GM18502 (cell line): ENCODE data around the gene PIGQ.
A peak's percentile ranks its signal among the peaks of the same experiment; 100 is the strongest.

Experiments used
- ATAC-seq: cut with Tn5 transposase; IDR thresholded peaks from one replicate; pipeline ENCODE4 v1.9.1; 2021; ENCODE audit warnings: mild to moderate bottlenecking; ENCODE audit not compliant: unreplicated experiment, poor library complexity

The PIGQ gene

DNA sequence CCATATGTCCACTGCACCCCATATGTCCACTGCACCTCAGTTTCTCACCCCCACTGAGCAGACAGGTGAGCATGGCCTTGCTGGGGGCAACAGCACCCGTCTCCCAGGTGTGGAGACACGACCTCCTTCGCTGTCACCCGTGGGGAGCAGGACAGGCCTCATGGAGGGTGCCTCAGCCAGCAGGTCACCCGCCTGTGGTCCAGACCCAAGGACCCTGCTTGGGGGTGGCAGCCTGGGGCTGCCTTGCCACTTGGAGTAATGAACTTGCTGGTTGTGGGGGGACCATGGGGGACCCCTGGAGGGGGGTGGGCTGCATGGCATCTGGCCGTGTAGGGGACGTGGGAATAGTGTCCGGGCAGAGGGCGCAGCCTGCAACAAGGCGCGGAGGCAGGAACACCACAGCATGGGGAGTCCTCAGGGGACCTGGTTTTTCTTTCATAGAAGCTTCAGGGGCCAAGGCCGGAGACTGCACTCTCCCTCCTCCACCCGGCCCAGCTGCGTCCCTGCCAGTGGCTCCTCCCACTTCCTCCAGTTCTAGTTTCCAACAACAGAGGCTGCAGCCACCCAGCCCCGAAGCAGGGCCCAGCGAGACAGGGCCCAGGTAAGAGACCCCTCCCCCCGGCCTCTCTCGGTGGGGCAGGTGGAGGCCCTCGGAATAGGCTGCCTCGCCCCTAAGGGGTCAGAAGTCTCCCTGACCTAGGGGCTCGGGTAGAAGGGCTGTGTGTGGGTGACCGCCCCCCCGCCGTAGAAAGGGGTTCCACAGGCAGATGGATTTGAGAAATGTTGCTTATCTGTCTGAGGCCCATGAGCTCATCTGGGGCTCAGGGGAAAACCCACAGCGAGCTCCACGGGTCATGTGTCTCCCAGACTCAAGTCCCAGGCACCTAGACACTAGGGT, 3.0 kb upstream of the PIGQ start, which contains the start of gene NHLRC4:
TSS of gene NHLRC4 (plus strand) at position 531 of the 898 bp plus-strand sequence. CDS start 1,043 bp downstream, outside the sequence.
- peak; percentile 58 for ATAC-seq

DNA sequence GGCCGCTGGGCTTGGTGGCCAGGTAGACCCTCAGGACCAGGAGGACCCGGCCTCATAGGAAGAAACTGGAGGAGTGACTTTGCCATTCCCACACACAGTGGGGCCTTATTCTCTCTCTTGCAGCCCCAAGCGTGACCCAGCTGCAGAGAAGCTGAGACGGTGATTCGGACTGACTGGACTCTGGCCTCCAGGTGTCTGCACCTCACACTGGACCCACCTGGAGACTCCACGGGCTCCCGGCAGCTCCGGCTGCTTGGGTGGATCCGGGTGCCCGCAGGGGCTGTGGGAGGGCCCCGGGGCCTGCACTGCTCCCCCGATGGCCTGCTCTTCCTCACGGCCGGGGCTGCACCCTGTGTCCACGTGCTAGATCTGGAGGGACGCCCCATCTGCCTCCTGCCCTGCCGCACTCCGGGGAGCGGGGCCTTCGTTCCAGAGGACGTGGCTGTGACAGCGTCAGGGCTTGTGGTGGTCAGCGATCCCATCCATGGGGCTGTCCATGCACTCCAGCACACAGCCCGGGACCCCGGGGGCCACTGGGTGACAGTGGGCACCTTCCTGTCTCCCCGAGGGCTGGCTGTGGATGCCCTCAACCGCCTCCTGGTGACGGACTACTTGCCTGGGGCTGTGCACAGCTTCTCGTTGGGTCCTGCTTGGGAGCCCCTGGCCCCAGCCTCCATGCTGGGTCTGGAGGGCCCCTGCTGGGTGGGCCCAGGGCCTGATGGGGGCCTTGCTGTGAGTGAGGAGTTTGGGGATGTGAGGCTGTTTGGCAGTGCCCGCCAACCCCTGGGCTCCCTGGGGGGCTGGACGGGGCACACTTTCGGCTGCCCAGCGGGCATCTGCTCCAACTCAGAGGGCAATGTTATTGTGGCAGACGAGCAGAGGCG, 2.2 kb upstream of the PIGQ start:
- no peak for ATAC-seq

DNA sequence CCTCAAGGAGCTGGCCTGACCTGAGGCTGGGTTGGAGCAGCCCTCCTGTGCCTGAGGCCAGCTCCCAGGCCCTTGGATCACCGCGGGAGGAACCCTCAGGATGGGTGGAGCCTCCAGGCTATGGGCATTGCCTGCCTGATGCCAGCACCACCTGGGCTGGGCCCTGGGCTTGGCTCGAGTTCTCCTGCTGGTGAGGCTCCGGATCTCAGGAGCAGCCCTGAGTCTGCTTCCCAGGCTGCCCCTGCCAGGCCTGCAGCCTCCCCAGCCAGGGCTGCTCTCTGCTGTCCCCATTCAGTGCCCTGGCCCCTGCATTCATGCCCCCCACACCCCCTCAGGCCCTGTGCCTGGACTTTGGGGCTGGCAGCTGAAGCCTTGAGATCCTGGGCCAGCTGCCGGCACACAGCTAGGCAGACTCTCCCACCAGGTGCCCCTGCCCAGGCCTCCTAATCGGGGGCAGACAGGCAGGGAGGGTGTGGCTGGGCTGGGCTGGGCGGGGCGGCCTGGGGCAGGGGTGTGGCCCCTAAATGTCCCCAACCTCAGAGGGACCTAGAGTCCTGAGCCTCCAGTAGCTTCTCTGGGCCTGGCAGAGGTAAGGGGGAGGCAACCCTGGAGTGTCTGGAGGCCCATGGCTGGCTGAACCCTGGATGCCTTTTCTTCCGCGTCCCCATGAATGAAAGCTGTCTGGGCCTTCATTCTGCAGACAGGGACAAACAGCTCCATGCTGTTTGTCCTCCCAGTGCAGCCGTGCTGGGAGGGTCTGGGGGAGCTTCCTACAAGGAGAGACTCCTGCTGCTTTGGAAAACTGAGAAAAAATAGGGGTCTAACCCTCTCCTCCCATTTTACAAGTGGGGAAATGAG, 1.1 kb upstream of the PIGQ start:
- no peak for ATAC-seq

DNA sequence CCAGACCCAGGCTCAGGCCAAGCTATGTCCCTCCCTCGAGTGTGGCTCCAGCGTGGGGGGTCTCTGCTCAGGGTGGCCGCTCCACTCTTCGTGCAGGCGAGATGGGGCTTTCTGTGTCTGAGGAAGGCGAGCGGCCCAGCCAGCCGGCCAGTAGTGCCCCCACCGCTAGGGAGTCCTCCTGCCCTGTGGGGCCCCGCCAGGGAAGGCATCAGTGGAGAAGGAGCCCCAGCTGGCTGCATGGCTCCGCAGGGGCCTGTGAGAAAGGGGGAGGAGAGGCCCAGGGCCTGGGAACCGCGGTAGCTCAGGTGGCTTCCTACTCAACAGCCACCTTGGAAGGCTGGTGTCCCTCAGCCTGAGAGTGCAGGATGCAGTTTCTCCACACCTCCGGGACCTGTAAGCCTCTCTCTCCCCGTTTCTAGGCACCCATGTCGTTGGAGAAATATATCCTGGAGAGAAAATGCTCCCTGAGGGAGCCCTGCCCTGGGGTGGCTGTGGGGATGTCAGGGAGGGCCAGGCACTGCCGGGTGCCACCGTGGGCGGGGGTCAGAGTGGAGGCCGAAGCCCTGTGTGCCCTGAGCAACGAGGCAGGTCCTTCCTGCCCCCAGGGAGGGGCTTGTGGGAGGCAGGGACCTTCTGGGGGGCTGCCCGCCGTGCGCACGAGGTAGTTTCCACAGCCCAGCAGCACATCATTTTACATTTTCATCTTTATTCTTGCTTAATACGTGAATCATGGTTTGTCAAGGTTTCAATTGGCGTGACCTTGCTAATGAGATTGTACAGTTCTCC, 3.3 kb downstream of the PIGQ start:
- ATAC-seq: no peak

DNA sequence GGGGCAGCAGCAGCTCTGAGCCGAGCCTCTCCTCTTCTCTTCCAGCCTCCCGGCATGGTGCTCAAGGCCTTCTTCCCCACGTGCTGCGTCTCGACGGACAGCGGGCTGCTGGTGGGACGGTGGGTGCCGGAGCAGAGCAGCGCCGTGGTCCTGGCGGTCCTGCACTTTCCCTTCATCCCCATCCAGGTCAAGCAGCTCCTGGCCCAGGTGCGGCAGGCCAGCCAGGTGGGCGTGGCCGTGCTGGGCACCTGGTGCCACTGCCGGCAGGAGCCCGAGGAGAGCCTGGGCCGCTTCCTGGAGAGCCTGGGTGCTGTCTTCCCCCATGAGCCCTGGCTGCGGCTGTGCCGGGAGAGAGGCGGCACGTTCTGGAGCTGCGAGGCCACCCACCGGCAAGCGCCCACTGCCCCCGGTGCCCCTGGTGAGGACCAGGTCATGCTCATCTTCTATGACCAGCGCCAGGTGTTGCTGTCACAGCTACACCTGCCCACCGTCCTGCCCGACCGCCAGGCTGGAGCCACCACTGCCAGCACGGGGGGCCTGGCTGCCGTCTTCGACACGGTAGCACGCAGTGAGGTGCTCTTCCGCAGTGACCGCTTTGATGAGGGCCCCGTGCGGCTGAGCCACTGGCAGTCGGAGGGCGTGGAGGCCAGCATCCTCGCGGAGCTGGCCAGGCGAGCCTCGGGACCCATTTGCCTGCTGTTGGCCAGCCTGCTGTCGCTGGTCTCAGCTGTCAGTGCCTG, 4.4 kb downstream of the PIGQ start:
- no peak for ATAC-seq

DNA sequence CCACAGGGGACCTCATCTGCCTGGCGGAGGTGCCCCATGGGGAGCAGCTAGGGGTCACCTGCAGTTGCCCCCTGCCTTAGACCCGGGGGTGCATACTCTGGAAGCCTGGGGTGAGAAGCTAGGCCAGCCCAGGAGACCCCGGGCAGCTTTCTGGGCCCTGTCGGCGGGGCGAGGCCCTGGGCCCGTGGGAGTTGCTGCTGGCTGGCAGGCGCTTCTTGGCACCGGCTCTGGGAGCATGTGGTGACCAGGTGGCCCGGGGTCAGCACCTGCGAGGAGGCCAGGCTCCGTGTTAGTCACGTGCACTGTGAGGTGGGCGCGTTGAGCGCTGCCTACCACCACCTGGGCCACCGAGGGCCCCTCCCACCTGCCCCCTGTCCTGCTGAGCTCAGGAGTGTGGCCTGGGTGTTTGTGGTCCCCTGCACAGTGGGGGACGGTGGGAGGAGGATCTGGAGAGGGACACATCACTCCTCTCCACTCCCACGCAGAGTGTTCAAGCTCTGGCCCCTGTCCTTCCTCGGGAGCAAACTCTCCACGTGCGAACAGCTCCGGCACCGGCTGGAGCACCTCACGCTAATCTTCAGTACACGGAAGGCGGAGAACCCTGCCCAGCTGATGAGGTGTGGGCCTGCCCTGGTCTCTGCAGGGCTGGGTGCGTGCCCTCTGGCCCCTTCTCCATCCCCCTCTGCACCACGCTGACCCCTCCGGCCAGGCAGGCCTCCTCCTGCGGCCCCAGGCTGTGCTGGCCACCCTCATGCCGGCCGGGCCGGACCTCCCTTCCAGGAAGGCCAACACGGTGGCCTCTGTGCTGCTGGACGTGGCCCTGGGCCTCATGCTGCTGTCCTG, 5.8 kb downstream of the PIGQ start:
- no peak for ATAC-seq

DNA sequence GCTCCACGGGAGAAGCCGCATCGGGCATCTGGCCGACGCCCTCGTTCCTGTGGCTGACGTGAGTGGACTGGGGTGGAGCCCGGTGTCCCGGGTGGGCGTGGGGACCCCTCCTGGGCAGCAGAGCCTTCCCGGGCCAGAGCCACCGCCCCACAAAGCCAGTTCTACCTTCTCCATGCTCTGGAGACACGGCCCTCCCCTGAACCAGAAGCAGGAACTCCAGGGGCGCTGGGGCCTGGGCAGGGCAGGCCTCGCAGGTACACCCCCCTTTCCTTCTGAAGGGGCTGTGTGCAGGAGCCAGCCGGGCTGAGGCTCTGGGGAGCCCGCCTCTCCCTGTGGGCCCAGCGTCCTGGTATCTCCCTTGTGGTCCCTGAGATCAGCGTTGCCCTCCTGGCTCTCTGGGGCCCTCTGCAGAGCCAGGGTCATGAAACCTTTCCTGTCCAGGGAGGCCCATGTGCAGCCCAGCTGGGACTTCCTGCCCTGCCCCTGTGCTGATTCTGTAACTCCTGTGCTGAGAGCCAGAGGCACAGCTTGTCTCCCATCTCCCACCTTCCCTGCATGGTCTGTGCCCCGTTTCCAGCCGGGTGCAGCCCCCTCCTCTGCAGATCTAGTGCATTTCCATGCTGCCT, 6.5 kb downstream of the PIGQ start:
- ATAC-seq: no peak

DNA sequence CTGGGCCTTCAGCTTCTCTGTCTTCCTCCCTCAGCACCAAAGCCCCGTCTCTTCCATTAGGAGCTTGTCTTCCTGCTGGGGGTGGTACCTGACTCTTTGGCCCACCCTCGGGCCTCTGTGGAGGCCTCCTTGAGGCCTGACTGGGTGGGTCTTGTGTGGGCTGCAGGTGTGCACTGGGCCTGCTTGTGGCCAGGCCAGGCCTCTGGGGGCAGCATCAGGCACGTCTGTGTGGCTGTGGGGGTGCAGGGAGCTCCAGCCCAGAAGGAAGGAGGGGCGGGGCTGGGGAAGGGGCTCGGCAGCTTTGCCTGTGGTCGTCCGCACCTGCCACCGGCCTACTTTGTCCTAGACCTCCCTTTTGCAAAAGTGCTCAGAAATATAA, 7.0 kb downstream of the PIGQ start:
- no peak for ATAC-seq

DNA sequence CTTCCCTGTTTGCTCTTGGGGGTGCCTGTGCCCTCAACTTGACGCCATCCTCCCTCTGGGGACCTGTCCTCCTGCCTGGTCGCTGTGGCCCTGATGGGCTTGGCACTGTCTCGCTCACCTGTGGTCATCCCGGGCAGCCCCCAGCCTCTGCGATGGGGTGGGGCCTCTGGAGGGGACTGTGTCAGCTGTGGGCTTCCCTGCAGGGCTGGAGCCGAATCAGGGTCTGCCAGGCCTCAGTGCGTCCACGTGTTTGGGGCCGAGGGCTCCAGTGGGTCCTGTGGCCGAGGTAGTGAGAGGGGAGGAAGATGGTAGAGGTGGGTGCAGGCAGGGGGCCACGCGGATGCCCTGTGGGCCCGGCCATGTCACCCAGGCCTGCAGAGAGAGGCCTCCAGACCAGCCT, 8.0 kb downstream of the PIGQ start:
- no peak for ATAC-seq

DNA sequence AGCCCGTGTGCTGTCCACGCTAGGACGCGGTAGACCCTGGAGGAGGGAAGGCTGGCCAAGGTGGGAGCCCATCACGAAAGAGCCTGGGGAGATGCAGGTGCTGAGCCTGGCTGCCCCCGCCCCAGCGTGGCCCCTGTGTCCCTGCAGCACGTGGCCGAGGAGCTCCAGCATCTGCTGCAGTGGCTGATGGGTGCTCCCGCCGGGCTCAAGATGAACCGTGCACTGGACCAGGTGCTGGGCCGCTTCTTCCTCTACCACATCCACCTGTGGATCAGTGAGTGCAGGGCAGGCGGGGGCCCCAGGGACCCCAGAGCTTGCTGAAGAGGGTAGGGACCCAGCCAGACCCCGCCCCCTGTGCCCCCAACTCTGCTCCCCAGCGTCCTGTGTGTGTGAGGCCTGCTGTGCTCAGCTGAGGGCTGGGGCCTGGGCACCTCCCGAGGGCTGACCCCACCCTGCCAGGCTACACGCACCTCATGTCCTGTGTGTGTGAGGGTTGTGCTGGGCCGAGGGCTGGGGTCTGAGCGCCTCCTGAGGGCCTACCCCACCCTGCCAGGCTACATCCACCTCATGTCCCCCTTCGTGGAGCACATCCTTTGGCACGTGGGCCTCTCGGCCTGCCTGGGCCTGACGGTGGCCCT, 8.6 kb downstream of the PIGQ start:
- no peak for ATAC-seq

DNA sequence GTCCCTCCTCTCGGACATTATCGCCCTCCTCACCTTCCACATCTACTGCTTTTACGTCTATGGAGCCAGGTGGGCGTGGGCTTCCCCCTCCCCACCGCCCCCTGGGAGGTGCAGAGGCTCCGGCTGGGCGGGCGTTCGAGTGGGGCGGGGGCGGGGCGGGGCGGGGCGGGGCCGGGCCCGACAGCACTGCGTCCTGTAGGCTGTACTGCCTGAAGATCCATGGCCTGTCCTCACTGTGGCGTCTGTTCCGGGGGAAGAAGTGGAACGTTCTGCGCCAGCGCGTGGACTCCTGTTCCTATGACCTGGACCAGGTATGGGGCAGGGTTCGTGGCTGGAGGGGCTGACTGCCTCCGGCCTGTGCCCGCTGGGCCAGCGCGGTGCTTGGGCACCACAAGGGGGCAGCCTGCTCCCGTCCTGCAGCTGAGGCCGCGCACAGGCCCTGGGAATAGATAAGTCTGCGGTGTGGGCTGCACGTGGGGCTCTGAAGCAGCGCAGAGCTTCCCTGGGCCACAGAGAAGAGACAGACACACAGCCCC, 9.2 kb downstream of the PIGQ start:
- ATAC-seq: no peak

DNA sequence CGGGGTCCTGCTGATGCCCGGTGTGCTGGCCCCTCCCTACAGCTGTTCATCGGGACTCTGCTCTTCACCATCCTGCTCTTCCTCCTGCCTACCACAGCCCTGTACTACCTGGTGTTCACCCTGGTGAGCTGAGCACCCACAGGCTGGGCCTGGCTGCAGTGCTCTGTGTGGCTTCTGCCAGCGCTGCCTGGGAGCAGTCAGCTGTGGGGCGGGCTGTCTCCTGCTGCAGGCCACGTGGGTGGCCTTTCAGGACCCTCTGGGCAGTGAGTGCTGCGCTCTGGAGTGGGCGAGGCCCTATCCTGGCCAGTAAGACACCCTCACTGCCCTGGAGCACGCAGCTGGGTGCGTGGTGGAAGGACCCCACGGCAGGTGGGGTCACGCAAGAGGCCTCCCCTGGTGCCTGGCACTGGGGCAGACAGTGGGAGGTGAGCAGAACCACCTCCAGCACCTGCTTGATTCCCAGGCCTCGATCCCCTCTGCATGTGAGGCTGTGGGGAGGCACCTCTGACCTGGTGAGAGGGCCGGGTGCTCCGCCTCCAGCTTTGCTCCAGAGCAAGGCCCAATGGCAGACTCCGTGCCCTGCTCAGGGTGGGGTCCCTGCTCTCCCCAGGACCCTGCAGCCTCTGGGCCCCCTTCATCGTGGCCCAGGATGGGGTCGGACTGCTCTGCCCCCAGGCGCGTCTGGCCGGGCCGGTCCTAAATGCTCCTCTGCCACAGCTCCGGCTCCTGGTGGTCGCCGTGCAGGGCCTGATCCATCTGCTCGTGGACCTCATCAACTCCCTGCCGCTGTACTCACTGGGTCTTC, 10.6 kb downstream of the PIGQ start:
- ATAC-seq: no peak

DNA sequence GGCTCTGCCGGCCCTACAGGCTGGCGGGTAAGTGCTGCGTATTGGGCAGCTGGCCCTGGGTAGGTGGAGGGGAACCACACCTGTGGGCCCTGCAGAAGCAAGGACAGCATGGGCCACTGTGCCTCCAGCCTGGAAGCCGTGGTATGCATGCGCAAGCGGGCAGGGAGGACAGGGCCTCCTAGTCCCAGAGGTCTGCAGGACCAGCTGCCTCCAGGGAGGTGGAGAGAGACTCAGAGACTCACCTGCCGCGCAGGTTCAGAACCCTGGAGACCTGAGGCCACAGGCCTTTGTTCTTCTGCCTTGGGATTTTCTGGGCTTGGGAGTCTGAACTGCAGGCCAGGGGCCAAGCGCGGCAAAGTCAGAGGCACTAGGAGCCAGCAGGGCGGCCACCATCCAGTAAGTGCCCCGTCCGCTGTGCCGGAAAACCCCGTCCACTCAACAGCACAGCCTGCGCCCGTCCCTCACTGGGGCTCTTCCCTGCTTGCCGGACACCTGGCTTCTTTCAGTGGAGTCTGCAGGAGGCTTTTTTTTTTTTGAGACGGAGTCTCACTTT, 11.3 kb downstream of the PIGQ start:
- ATAC-seq: no peak

DNA sequence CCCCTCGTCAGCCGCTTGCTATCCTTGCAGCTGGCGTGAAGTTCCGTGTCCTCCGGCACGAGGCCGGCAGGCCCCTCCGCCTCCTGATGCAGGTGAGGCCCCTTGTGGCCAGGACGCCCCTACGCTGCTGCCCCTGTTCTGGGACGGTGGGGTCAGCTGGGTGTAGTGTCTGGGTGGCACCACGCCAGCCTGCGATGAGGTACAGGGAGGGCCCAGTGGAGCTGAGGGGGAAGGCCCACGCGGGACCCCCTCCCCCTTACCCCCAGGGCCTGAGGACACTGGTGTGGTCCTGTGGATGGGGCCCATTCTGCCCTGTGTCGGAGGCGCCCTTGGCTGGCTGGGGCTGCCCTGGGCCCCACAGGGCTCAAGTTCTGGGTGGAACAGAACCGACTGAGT, 12.4 kb downstream of the PIGQ start:
- no peak for ATAC-seq

DNA sequence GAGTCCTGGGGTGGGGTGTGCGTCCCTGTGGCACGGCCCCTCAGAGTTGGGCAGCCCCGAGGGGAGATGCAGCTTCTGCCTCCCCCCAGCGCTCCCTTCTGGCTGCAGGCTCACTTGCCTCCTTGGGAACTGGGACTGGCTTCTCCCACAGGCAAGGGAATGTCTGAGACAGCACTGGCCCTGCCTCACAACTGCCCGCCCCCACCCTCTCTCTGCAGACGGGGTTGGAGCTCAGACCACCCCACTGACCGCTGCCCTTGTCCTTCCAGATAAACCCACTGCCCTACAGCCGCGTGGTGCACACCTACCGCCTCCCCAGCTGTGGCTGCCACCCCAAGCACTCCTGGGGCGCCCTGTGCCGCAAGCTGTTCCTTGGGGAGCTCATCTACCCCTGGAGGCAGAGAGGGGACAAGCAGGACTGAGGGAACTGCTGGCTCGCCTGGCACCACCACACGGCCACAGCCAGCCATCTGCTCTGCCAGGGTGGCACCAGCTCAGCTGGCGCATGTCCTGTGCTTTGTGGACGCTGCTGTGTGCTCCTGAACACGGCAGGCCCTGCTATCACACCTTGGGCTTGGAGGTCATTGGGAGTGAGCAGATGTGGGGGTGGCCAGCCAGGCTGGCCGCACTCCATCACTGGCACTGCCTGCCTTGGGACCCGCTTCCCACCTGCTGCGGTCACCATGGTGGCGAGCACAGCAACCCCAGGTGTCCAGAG, 13.0 kb downstream of the PIGQ start:
- no peak for ATAC-seq
